Measurements from ENCODE around the gene ADARB2. TPM values are rescaled to one million over a fixed set of nuclear protein-coding genes. Genes with fewer than 3 reads are reported as not detected.
"Not testable (repeated sequence)": the region's sequence is repeated elsewhere in the genome, so short reads cannot be mapped to it uniquely, and the experiment has no call there.

Gene ADARB2
- total and polyA plus RNA-seq, 2 donors (not counting 1 experiment from before 2014, with no cell fraction given): not detected

DNA sequence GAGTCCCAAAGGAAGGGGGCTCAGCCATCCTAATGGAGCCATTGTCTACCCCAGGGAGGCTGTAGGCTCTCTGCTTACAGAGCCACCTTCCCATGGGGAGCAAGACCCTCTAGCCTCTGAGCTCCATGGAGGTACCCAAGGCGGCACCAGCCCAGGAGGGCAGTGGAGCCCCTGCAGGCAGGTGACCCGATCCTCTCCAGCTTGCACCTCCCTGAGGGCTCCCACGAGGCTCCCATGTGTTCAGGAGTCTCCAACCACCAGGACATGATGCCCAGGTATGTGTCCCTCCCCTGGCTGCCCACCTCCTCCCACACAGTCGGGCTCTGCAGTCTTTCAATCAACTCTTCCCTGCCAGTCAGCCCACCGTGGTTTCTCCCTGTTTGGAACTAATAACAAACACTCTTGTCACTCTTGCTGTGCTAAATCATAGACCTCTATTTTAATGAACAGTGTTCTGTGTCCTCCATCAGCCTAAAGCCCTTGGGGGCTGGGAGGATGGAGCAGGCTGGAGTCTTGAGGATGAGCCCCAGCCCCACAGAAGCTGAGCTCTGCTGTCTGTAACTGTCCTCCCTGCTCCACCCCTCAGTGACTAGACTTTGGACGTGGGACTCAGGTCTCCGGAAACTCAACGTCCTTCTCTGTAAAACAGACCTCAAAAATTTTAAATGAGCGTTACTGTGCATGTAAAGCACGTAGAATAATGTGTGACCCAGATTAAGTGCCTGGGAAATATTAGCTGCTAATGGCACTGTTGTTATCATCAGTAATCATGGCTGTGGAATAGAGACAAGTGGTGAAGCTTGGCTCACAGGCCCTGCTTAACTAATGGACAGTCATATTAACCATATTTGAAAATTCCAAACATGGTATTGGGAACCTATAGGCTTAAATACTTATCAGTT is 382.3 kb downstream of the ADARB2 start:
- TF ChIP-seq EZH2 (IDR thresholded peaks at IDR 0.05; ENCODE audit: low read length, missing control alignments): no peak
- TF ChIP-seq, protein P1, sequence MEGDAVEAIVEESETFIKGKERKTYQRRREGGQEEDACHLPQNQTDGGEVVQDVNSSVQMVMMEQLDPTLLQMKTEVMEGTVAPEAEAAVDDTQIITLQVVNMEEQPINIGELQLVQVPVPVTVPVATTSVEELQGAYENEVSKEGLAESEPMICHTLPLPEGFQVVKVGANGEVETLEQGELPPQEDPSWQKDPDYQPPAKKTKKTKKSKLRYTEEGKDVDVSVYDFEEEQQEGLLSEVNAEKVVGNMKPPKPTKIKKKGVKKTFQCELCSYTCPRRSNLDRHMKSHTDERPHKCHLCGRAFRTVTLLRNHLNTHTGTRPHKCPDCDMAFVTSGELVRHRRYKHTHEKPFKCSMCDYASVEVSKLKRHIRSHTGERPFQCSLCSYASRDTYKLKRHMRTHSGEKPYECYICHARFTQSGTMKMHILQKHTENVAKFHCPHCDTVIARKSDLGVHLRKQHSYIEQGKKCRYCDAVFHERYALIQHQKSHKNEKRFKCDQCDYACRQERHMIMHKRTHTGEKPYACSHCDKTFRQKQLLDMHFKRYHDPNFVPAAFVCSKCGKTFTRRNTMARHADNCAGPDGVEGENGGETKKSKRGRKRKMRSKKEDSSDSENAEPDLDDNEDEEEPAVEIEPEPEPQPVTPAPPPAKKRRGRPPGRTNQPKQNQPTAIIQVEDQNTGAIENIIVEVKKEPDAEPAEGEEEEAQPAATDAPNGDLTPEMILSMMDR (conservative IDR thresholded peaks at IDR 0.05 in 1 of 2, IDR thresholded peaks at IDR 0.05 in 1 of 2; ENCODE audit: low read depth in 1 of 2, low read length in 2 of 2): no peak
- no peak overlapping the region for H3K9ac ChIP-seq (ENCODE audit: insufficient read depth, low read length)
- no peaks in the 10 kb centered on the region for H3K9me3 ChIP-seq (ENCODE audit: control insufficient read depth, insufficient read depth, low read depth, low read length)
- H3K79me2 ChIP-seq (ENCODE audit: control insufficient read depth, insufficient read depth, low read length): no peaks in the 10 kb centered on the region
- no peaks in the 10 kb centered on the region for H3K36me3 ChIP-seq (ENCODE audit: control insufficient read depth, insufficient read depth, low read length)
- no peak for DNase-seq (ENCODE audit: low read depth in 2 of 2)
- no peaks in the 10 kb centered on the region for H4K20me1 ChIP-seq (ENCODE audit: control insufficient read depth, extremely low read depth, insufficient read depth, low read length)
- H2AFZ ChIP-seq (ENCODE audit: low read length): no peak overlapping the region
- no peak overlapping the region for H3K4me2 ChIP-seq (ENCODE audit: extremely low read depth, insufficient read depth, low read length)
- H3K4me1 ChIP-seq (ENCODE audit: control insufficient read depth, extremely low read depth, insufficient read depth, low read length): no peaks in the 10 kb centered on the region
- H3K27me3 ChIP-seq (ENCODE audit: control insufficient read depth, insufficient read depth, low read length): no peaks in the 10 kb centered on the region
- no peak overlapping the region for H3K4me3 ChIP-seq (replicated peaks in 1 of 4; ENCODE audit: control extremely low read depth in 1 of 4, insufficient read depth in 1 of 4, low read depth in 3 of 4, low read length in 4 of 4)
- no peak overlapping the region for H3K27ac ChIP-seq (ENCODE audit: insufficient read depth, low read length)

GRCh38 chr10:1352296-1352695 is 385.0 kb downstream of the ADARB2 start:
- not testable (repeated sequence) for H3K4me3 ChIP-seq (replicated peaks in 1 of 4; ENCODE audit: control extremely low read depth in 1 of 4, insufficient read depth in 1 of 4, low read depth in 3 of 4, low read length in 4 of 4); H3K4me1 ChIP-seq (ENCODE audit: control insufficient read depth, extremely low read depth, insufficient read depth, low read length); H2AFZ ChIP-seq (ENCODE audit: low read length); H3K9ac ChIP-seq (ENCODE audit: insufficient read depth, low read length); DNase-seq (ENCODE audit: low read depth in 2 of 2); H3K27ac ChIP-seq (ENCODE audit: insufficient read depth, low read length); H3K36me3 ChIP-seq (ENCODE audit: control insufficient read depth, insufficient read depth, low read length); H3K9me3 ChIP-seq (ENCODE audit: control insufficient read depth, insufficient read depth, low read depth, low read length); H3K79me2 ChIP-seq (ENCODE audit: control insufficient read depth, insufficient read depth, low read length); H3K27me3 ChIP-seq (ENCODE audit: control insufficient read depth, insufficient read depth, low read length); H4K20me1 ChIP-seq (ENCODE audit: control insufficient read depth, extremely low read depth, insufficient read depth, low read length); H3K4me2 ChIP-seq (ENCODE audit: extremely low read depth, insufficient read depth, low read length)

- H3K79me2 ChIP-seq (ENCODE audit: control insufficient read depth, insufficient read depth, low read length): no peaks in the 10 kb centered on the region
- no peaks in the 10 kb centered on the region for H3K27me3 ChIP-seq (ENCODE audit: control insufficient read depth, insufficient read depth, low read length)
- no peak overlapping the region for H2AFZ ChIP-seq (ENCODE audit: low read length)
- no peak overlapping the region for H3K4me2 ChIP-seq (ENCODE audit: extremely low read depth, insufficient read depth, low read length)
- H3K9me3 ChIP-seq (ENCODE audit: control insufficient read depth, insufficient read depth, low read depth, low read length): no peaks in the 10 kb centered on the region
- no peak for DNase-seq (ENCODE audit: low read depth in 2 of 2)
- no peak overlapping the region for H3K9ac ChIP-seq (ENCODE audit: insufficient read depth, low read length)
- no peaks in the 10 kb centered on the region for H3K36me3 ChIP-seq (ENCODE audit: control insufficient read depth, insufficient read depth, low read length)
- H3K4me1 ChIP-seq (ENCODE audit: control insufficient read depth, extremely low read depth, insufficient read depth, low read length): no peaks in the 10 kb centered on the region
- H3K4me3 ChIP-seq (replicated peaks in 1 of 4; ENCODE audit: control extremely low read depth in 1 of 4, insufficient read depth in 1 of 4, low read depth in 3 of 4, low read length in 4 of 4): no peak overlapping the region
- no peak overlapping the region for H3K27ac ChIP-seq (ENCODE audit: insufficient read depth, low read length)
- no peak for TF ChIP-seq EZH2 (IDR thresholded peaks at IDR 0.05; ENCODE audit: low read length, missing control alignments)
- TF ChIP-seq, protein P1 (conservative IDR thresholded peaks at IDR 0.05 in 1 of 2, IDR thresholded peaks at IDR 0.05 in 1 of 2; ENCODE audit: low read depth in 1 of 2, low read length in 2 of 2): no peak
- no peaks in the 10 kb centered on the region for H4K20me1 ChIP-seq (ENCODE audit: control insufficient read depth, extremely low read depth, insufficient read depth, low read length)
Observed at GRCh38 chr10:1348773-1349050, 388.6 kb downstream of the ADARB2 start.
